OCI-LY7 (cell line): ENCODE data around the gene ABCG4.

Source experiments
- EZH2phosphoT487 ChIP-seq: fragments of 200-600 bp; sonication (generic); IDR thresholded peaks from 2 replicates; pipeline ENCODE4 v1.6.1; 2018; ENCODE audit warnings: low read depth, borderline replicate concordance, mild to moderate bottlenecking, mixed run types, antibody characterized with exemption, low read length, moderate library complexity, mixed read lengths
- TF ChIP-seq, protein P1 (sequence below): fragments of 200-600 bp; sonication (generic); conservative IDR thresholded peaks from 2 replicates; pipeline ENCODE4 v1.5.1; 2014; ENCODE audit warnings: mild to moderate bottlenecking, antibody characterized with exemption, low read length, moderate library complexity, mixed read lengths

DNA sequence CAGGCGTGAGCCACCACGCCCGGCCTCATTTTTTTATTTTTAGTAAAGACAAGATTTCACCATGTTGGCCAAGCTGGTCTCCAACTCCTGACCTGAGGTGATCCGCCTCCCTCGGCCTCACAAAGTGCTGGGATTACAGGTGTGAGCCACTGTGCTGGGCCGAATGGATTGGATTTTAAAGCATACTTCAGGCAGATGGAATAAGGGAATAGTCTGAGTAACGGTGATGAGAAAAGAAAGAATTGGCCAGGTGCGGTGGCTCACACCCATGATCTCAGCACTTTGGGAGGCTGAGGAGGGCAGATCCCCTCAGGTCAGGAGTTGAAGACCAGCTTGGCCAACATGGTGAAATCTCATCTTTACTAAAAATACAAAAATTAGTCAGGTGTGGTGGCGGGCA is 55.2 kb downstream of the ABCG4 start:
- TF ChIP-seq, protein P1, sequence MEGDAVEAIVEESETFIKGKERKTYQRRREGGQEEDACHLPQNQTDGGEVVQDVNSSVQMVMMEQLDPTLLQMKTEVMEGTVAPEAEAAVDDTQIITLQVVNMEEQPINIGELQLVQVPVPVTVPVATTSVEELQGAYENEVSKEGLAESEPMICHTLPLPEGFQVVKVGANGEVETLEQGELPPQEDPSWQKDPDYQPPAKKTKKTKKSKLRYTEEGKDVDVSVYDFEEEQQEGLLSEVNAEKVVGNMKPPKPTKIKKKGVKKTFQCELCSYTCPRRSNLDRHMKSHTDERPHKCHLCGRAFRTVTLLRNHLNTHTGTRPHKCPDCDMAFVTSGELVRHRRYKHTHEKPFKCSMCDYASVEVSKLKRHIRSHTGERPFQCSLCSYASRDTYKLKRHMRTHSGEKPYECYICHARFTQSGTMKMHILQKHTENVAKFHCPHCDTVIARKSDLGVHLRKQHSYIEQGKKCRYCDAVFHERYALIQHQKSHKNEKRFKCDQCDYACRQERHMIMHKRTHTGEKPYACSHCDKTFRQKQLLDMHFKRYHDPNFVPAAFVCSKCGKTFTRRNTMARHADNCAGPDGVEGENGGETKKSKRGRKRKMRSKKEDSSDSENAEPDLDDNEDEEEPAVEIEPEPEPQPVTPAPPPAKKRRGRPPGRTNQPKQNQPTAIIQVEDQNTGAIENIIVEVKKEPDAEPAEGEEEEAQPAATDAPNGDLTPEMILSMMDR: no peak
- no peak for TF ChIP-seq EZH2phosphoT487
